Measurements from ENCODE around the gene PDE6G. TPM values are rescaled to one million over a fixed set of nuclear protein-coding genes. Genes with fewer than 3 reads are reported as not detected.

The PDE6G gene
- total and polyA plus RNA-seq, 2 of the 13 experiments (the other 11 are each of a cell fraction or from before 2014, with no cell fraction given): 1.4 to 6.7 TPM

DNA sequence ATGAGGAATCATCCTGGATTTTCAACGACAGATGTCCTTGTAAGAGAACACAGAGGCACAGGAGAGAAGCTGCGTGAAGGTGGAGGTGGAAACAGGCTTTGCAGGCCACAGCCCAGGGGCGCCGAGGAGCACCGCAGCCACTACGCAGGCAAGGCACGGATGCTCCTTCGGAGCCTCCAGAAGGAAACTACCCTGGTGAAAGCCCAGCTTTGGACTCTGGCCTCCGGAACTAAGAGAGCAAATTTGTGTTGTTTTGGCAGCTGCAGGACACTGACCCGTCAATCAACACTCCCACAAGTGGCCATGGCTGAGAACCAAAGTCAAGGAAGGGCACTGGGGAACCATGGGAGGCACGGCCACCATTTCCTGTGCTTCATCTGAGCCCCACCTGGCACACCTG lies 23.8 kb upstream of the PDE6G start (continued):
- TF ChIP-seq, protein P1, sequence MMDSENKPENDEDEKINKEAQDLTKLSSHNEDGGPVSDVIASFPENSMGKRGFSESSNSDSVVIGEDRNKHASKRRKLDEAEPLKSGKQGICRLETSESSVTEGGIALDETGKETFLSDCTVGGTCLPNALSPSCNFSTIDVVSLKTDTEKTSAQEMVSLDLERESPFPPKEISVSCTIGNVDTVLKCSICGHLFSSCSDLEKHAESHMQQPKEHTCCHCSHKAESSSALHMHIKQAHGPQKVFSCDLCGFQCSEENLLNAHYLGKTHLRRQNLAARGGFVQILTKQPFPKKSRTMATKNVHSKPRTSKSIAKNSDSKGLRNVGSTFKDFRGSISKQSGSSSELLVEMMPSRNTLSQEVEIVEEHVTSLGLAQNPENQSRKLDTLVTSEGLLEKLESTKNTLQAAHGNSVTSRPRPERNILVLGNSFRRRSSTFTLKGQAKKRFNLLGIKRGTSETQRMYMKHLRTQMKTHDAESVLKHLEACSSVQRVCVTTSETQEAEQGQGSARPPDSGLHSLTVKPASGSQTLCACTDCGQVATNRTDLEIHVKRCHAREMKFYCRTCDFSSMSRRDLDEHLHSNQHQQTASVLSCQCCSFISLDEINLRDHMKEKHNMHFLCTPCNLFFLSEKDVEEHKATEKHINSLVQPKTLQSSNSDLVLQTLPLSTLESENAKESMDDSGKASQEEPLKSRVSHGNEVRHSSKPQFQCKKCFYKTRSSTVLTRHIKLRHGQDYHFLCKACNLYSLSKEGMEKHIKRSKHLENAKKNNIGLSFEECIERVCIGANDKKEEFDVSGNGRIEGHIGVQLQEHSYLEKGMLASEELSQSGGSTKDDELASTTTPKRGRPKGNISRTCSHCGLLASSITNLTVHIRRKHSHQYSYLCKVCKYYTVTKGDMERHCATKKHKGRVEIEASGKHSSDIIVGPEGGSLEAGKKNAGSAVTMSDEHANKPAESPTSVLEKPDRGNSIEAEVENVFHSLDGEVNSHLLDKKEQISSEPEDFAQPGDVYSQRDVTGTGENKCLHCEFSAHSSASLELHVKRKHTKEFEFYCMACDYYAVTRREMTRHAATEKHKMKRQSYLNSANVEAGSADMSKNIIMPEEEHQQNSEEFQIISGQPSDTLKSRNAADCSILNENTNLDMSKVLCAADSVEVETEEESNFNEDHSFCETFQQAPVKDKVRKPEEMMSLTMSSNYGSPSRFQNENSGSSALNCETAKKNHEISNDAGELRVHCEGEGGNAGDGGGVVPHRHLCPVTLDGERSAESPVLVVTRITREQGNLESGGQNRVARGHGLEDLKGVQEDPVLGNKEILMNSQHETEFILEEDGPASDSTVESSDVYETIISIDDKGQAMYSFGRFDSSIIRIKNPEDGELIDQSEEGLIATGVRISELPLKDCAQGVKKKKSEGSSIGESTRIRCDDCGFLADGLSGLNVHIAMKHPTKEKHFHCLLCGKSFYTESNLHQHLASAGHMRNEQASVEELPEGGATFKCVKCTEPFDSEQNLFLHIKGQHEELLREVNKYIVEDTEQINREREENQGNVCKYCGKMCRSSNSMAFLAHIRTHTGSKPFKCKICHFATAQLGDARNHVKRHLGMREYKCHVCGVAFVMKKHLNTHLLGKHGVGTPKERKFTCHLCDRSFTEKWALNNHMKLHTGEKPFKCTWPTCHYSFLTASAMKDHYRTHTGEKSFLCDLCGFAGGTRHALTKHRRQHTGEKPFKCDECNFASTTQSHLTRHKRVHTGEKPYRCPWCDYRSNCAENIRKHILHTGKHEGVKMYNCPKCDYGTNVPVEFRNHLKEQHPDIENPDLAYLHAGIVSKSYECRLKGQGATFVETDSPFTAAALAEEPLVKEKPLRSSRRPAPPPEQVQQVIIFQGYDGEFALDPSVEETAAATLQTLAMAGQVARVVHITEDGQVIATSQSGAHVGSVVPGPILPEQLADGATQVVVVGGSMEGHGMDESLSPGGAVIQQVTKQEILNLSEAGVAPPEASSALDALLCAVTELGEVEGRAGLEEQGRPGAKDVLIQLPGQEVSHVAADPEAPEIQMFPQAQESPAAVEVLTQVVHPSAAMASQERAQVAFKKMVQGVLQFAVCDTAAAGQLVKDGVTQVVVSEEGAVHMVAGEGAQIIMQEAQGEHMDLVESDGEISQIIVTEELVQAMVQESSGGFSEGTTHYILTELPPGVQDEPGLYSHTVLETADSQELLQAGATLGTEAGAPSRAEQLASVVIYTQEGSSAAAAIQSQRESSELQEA (CRISPR knock-in tag; IDR thresholded peaks at IDR 0.05; ENCODE audit: not compliant biosample characterization): no peak
- no peak for TF ChIP-seq AGO1 (IDR thresholded peaks at IDR 0.05; ENCODE audit: low read depth, low read length, poor library complexity, severe bottlenecking)
- TF ChIP-seq MTA1 (CRISPR knock-in tag; IDR thresholded peaks at IDR 0.05; ENCODE audit: borderline replicate concordance): no peak; the same call in 1 of the 2 replicates
- TF ChIP-seq, protein P2, sequence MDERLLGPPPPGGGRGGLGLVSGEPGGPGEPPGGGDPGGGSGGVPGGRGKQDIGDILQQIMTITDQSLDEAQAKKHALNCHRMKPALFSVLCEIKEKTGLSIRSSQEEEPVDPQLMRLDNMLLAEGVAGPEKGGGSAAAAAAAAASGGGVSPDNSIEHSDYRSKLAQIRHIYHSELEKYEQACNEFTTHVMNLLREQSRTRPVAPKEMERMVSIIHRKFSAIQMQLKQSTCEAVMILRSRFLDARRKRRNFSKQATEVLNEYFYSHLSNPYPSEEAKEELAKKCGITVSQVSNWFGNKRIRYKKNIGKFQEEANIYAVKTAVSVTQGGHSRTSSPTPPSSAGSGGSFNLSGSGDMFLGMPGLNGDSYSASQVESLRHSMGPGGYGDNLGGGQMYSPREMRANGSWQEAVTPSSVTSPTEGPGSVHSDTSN (CRISPR knock-in tag; IDR thresholded peaks at IDR 0.05): peak; percentile 80
- no peak for TF ChIP-seq ELF4 (CRISPR knock-in tag; IDR thresholded peaks at IDR 0.05; ENCODE audit: borderline replicate concordance)
- no peak for TF ChIP-seq MATR3 (CRISPR knock-in tag; IDR thresholded peaks at IDR 0.05)
- peak; percentile 76 for TF ChIP-seq HNF4A (CRISPR knock-in tag; IDR thresholded peaks at IDR 0.05)
- no peak for TF ChIP-seq RARG (CRISPR knock-in tag; IDR thresholded peaks at IDR 0.05; ENCODE audit: low read depth)
- TF ChIP-seq ZNF251 (CRISPR knock-in tag; IDR thresholded peaks at IDR 0.05): no peak
- TF ChIP-seq PRPF4 (IDR thresholded peaks at IDR 0.05; ENCODE audit: low read depth, low read length, poor library complexity, severe bottlenecking): no peak
- no peak for TF ChIP-seq HOXA9 (CRISPR knock-in tag; IDR thresholded peaks at IDR 0.05; ENCODE audit: borderline replicate concordance)
- TF ChIP-seq NPAS2 (CRISPR knock-in tag; IDR thresholded peaks at IDR 0.05; ENCODE audit: borderline replicate concordance): no peak
- TF ChIP-seq ZSCAN25 (CRISPR knock-in tag; IDR thresholded peaks at IDR 0.05): 0 out of 2 replicates have a peak, but pooled peaks have one; percentile 23
- TF ChIP-seq, protein P3, sequence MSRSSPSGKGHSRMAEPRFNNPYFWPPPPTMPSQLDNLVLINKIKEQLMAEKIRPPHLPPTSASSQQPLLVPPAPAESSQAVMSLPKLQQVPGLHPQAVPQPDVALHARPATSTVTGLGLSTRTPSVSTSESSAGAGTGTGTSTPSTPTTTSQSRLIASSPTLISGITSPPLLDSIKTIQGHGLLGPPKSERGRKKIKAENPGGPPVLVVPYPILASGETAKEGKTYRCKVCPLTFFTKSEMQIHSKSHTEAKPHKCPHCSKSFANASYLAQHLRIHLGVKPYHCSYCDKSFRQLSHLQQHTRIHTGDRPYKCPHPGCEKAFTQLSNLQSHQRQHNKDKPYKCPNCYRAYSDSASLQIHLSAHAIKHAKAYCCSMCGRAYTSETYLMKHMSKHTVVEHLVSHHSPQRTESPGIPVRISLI (CRISPR knock-in tag; IDR thresholded peaks at IDR 0.05; ENCODE audit: borderline replicate concordance): no peak
- TF ChIP-seq, protein P4, sequence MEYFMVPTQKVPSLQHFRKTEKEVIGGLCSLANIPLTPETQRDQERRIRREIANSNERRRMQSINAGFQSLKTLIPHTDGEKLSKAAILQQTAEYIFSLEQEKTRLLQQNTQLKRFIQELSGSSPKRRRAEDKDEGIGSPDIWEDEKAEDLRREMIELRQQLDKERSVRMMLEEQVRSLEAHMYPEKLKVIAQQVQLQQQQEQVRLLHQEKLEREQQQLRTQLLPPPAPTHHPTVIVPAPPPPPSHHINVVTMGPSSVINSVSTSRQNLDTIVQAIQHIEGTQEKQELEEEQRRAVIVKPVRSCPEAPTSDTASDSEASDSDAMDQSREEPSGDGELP (IDR thresholded peaks at IDR 0.05; ENCODE audit: borderline replicate concordance, low read depth): peak; percentile 27; the same call in 1 of the 2 replicates
- TF ChIP-seq MXD4 (CRISPR knock-in tag; IDR thresholded peaks at IDR 0.05): no peak
- no peak for TF ChIP-seq ZNF496 (CRISPR knock-in tag; IDR thresholded peaks at IDR 0.05; ENCODE audit: insufficient replicate concordance)
